Spleen (tissue), 11 donors: ENCODE measurements around the gene TNS4. TPM values are rescaled to one million over a fixed set of nuclear protein-coding genes. Genes with fewer than 3 reads are reported as not detected.

Experiments
- DNase-seq: peaks from one replicate; pipeline ENCODE4 v3.0.0-alpha.2; 2020
- H3K27ac ChIP-seq, 8 donors: fragments of 200-600 bp; sonication (generic) in 7 of 8; 1 replicate in 4 of 8; 2 replicates in 4 of 8; pipeline versions ENCODE4 v1.5.0 to v1.8.0; 2016 to 2021; ENCODE audit warnings: inconsistent platforms in 4 of 8, mild to moderate bottlenecking in 4 of 8, moderate library complexity in 1 of 8
- H3K27me3 ChIP-seq, 7 donors: fragments of 200-600 bp; sonication (generic) in 6 of 7; replicated peaks in 1 of 7; 1 replicate in 4 of 7; 2 replicates in 3 of 7; pipeline versions ENCODE4 v1.5.0 to v1.8.0; 2016 to 2021; ENCODE audit warnings: inconsistent platforms in 3 of 7, mild to moderate bottlenecking in 1 of 7
- H3K36me3 ChIP-seq, 6 donors: fragments of 200-600 bp; sonication (generic) in 5 of 6; 1 replicate in 4 of 6; 2 replicates in 2 of 6; pipeline versions ENCODE4 v1.5.0 to v1.8.0; 2016 to 2021; ENCODE audit warnings: inconsistent platforms in 2 of 6
- H3K4me1 ChIP-seq, 6 donors: fragments of 200-600 bp; sonication (generic) in 5 of 6; 1 replicate in 3 of 6; 2 replicates in 3 of 6; pipeline versions ENCODE4 v1.5.0 to v1.8.0; 2016 to 2021; ENCODE audit warnings: inconsistent platforms in 3 of 6
- H3K4me3 ChIP-seq, 8 donors: fragments of 200-600 bp; sonication (generic) in 7 of 8; 1 replicate in 4 of 8; 2 replicates in 4 of 8; pipeline versions ENCODE4 v1.5.0 to v1.8.0; 2016 to 2021; ENCODE audit warnings: inconsistent platforms in 4 of 8, mild to moderate bottlenecking in 4 of 8, moderate library complexity in 2 of 8
- H3K9me3 ChIP-seq, 8 donors: fragments of 200-600 bp; sonication (generic) in 7 of 8; 1 replicate in 4 of 8; 2 replicates in 4 of 8; pipeline versions ENCODE4 v1.5.0 to v1.8.0; 2016 to 2021; ENCODE audit warnings: inconsistent platforms in 4 of 8
- POLR2A ChIP-seq, 3 donors: fragments of 450-650 bp; IDR thresholded peaks; one replicate each; pipeline ENCODE4 v1.5.1; 2017; ENCODE audit warnings: antibody characterized with exemption in 3 of 3, mild to moderate bottlenecking in 1 of 3
- POLR2AphosphoS5 ChIP-seq, 3 donors: sonication (generic); formaldehyde crosslinking; IDR thresholded peaks; one replicate each; pipeline ENCODE4 v1.5.1; 2017; ENCODE audit warnings: antibody characterized with exemption in 3 of 3
- WGBS, 5 donors: extraction: QIAGEN DNeasy Blood & Tissue Kit in 3 of 5; methylation state at CpG; one replicate each; pipeline versions ENCODE4 v1.1.5 to v1.1.7; 2013 to 2018; 5-methylcytosine and 5-hydroxymethylcytosine counted together
- intact Hi-C: fragments of 100-400 bp; cut with DNase I; formaldehyde crosslinking; loops from one replicate; pipeline ENCODE4 v1.15.0; 2023; ENCODE audit warnings: low total_unique reads
- polyA plus RNA-seq, 3 donors: library from polyadenylated mRNA; stranded (reverse); fragments of 200-250 nt; gene quantifications; one replicate each; pipeline ENCODE4 v1.2.1, GENCODE V29; 2013
- total RNA-seq, 7 donors: library from RNA; depleted of rRNA in 3 of 7; stranded (reverse); fragments of >200 nt in 3 of 7; fragmentation: NEBNext Ultra II Directional in 4 of 7; extraction: Animal tissue kit (Norgen Biotek cat#: 25700) in 4 of 7; gene quantifications; one replicate each; pipeline versions ENCODE4 v1.1.0 to v1.2.1, GENCODE V29; 2016 to 2021
- TF ChIP-seq, protein P1 (sequence below), 11 experiments: fragments of 200-600 bp in 7 of 11; fragments of 450-650 bp in 4 of 11; sonication (generic) in 4 of 11; IDR thresholded peaks in 8 of 11; conservative IDR thresholded peaks in 3 of 11; 1 replicate in 7 of 11; 2 replicates in 4 of 11; pipeline versions ENCODE4 v1.4.0 to v1.8.0; 2016 to 2021; ENCODE audit warnings: antibody characterized with exemption in 11 of 11, inconsistent platforms in 4 of 11, mild to moderate bottlenecking in 1 of 11
- donor health status: healthy with polysubstance abuse.
- donor health status: DM: no; HTN: no; CAD: no; lungs with moderate emphysema.
- donor health status: DM: no; HTN: no; CAD: no.
- donor health status: Bipolar disorder and iron deficiency.
- donor health status: healthy.
- donor health status: DM: no; HTN: no; CAD: no.
- donor health status: DM: yes; HTN: yes; CAD: no.

TNS4 gene
- total and polyA plus RNA-seq, 10 donors, result 0.14 to 1.3 (median 0.37) TPM; not detected in 1

DNA sequence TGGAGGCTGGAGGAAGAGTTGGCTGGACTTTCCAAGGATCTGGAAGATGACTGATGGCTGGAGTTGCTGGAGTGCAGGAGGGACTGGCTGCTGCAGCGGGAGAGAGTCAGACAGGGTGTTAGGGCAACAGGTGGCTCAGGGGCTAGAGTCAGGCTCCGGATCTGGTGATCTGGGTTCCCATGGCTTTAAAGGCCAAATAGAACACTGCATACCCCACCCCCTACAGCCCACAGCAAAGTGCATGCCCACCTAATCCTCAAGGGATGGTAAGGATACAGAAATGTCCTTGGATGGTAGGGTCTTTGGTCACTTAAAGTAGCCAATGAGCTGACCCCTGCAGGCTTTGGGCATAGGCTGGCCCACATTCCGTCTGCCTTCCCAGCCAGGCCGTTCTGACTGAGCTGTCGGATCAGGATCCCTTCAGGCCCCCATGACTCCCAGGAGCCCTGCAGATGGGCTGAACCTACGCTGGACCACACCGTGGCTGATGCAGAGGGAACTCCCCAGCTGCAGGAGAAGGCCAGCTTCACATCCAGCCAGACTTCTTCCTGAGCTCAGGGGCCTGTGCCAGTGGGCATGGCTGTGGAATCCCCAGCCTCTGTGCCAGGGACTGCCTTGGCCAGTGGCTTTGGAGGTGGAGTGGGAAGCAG lies 13.9 kb downstream of the TNS4 start:
- no peaks in the 10 kb centered on the region for H3K9me3 ChIP-seq
- peaks cover 10 to 37% (median 23%) of the 10 kb centered on the region in 6 donors for H3K4me1 ChIP-seq
- whole genome bisulfite sequencing, 5 donors, result 83 to 95% (median 89%) methylated on average over 7 of the region's 7 CpGs
- H3K4me3 ChIP-seq, result no peak overlapping the region
- DNase-seq, result no peak
- intact Hi-C loops, result no loop called here
- H3K27me3 ChIP-seq, result no peaks in the 10 kb centered on the region
- TF ChIP-seq POLR2AphosphoS5 (IDR thresholded peaks at IDR 0.05), result no peak
- TF ChIP-seq, protein P1, sequence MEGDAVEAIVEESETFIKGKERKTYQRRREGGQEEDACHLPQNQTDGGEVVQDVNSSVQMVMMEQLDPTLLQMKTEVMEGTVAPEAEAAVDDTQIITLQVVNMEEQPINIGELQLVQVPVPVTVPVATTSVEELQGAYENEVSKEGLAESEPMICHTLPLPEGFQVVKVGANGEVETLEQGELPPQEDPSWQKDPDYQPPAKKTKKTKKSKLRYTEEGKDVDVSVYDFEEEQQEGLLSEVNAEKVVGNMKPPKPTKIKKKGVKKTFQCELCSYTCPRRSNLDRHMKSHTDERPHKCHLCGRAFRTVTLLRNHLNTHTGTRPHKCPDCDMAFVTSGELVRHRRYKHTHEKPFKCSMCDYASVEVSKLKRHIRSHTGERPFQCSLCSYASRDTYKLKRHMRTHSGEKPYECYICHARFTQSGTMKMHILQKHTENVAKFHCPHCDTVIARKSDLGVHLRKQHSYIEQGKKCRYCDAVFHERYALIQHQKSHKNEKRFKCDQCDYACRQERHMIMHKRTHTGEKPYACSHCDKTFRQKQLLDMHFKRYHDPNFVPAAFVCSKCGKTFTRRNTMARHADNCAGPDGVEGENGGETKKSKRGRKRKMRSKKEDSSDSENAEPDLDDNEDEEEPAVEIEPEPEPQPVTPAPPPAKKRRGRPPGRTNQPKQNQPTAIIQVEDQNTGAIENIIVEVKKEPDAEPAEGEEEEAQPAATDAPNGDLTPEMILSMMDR (IDR thresholded peaks at IDR 0.05 in 8 of 11, conservative IDR thresholded peaks at IDR 0.05 in 3 of 11), result no peak
- TF ChIP-seq POLR2A (IDR thresholded peaks at IDR 0.05), result no peak
- H3K27ac ChIP-seq, result peak overlapping the region in 1 of 8 donors; percentile 77
- no peaks in the 10 kb centered on the region for H3K36me3 ChIP-seq

DNA sequence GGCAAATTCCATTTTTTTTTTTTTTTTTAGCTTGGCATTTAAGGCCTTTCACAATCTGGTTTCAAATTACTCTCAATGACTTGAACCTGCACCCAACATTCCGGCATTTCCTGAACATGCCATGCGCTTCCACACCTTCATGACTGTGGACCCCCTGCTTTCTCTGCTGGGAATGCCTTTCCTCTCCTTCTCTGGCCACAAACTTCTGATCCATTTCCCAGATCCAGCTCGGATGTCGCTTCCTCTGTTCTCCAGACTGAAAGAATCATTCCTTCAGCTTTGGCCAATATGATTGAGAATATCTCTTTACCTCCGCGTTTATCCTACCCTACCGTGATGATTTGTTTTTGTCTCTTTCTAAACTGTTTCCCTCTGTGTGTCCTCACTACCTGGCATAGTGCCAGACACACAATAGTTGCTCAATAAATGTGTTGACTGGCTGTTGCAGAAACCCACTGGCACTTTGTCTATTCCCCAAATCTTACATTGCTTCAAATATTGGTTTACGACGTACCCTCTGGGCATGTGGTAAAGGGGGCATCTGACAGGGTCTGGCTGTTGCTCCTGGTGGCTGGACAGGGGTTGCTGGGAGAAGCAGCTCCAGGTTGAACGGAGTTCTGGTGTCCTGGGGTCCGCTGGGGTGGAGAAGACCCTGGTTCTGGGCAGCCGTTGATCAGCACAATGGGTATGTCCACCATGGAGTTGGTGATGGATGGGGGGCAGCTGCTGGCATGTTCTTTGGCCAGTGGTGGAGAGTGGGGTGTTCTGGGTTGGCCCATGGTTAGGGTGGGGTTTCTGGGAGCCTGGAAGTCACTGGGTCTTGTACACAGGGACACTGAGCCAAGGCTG lies 14.7 kb downstream of the TNS4 start:
- H3K27me3 ChIP-seq, result no peaks in the 10 kb centered on the region
- peaks cover 10 to 42% (median 23%) of the 10 kb centered on the region in 6 donors for H3K4me1 ChIP-seq
- no peaks in the 10 kb centered on the region for H3K36me3 ChIP-seq
- no peaks in the 10 kb centered on the region for H3K9me3 ChIP-seq
- intact Hi-C loops, result no loop called here
- TF ChIP-seq, protein P1 (IDR thresholded peaks at IDR 0.05 in 8 of 11, conservative IDR thresholded peaks at IDR 0.05 in 3 of 11), result no peak
- TF ChIP-seq POLR2A (IDR thresholded peaks at IDR 0.05), result no peak
- H3K27ac ChIP-seq, result peak overlapping the region in 6 of 8 donors; percentile 20 to 77 (median 56)
- no peak overlapping the region for H3K4me3 ChIP-seq
- 74 to 88% (median 82%) methylated on average over 12 of the region's 12 CpGs for WGBS, 5 donors
- no peak for DNase-seq

DNA sequence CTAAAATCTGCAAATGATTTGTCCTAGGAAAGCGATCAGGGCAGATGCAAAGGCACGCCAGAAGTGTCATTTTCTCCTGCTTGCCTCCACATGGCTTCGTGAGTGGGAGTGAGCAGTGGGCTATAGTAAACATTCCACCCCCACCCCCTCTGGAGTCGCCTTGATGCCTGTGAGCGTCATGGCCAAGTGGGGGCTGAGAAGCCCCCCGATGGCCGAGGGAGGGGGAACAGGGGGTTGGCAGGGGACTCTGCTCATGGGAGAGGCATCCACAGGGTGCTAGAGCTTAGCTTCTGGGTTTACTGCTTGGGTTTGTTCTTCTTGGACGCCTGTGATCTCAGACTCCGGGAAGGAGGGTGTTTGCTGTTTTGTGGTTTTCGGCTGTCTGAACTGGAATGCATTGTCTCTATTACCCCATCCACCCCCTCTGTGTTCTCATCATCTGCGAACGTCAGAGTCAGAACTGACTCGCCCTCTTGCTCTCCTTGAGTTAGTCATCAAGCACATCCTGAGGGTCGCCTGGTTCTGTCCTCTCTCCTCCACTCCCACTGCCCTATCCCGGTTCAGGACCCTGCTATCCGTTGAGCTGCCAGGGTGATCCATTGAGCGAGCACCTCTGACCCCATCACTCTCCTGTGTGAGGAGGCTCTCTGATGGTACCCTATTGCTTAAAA lies 15.4 kb downstream of the TNS4 start:
- DNase-seq, result no peak
- Histone ChIP-seq H3K4me3 (no peak overlapping the region), H3K4me1 (peaks cover 12 to 45% (median 26%) of the 10 kb centered on the region in 6 donors), H3K27ac (peak overlapping the region in 7 of 8 donors; percentile 46 to 77 (median 57)), H3K36me3 (no peaks in the 10 kb centered on the region), H3K27me3 (no peaks in the 10 kb centered on the region), H3K9me3 (no peaks in the 10 kb centered on the region)
- TF ChIP-seq, protein P1 (IDR thresholded peaks at IDR 0.05 in 8 of 11, conservative IDR thresholded peaks at IDR 0.05 in 3 of 11), result no peak
- TF ChIP-seq POLR2AphosphoS5 (IDR thresholded peaks at IDR 0.05), result peak; percentile 26 to 44 (median 30)
- intact Hi-C loops, result no loop called here
- 60 to 69% (median 64%) methylated on average over 16 to 17 of the region's 17 CpGs for WGBS, 5 donors
